Karpas-422 (cell line): ENCODE results near the gene FAM98C. TPM values are rescaled to one million over a fixed set of nuclear protein-coding genes. Genes with fewer than 3 reads are reported as not detected.
"Not testable (repeated sequence)": the region's sequence is repeated elsewhere in the genome, so short reads cannot be mapped to it uniquely, and the experiment has no call there.

Source experiments
- DNase-seq: peaks from one replicate; pipeline ENCODE4 v3.0.0-alpha.2; 2015
- H2AFZ ChIP-seq: fragments of 200-600 bp; sonication (generic); 2 replicates; pipeline ENCODE4 v1.6.1; 2014; ENCODE audit warnings: antibody characterized with exemption, low read length, mixed read lengths
- H3K27ac ChIP-seq: fragments of 200-600 bp; sonication (generic); 2 replicates; pipeline ENCODE4 v1.5.1; 2014; ENCODE audit warnings: mild to moderate bottlenecking, low read length, moderate library complexity
- H3K27me3 ChIP-seq: fragments of 200-600 bp; sonication (generic); 2 replicates; pipeline ENCODE4 v1.6.1; 2014; ENCODE audit warnings: low read length, mixed read lengths
- H3K36me3 ChIP-seq: fragments of 200-600 bp; sonication (generic); 2 replicates; pipeline ENCODE4 v1.6.1; 2014; ENCODE audit warnings: low read length, mixed read lengths; ENCODE audit not compliant: insufficient read depth
- H3K4me1 ChIP-seq: fragments of 200-600 bp; sonication (generic); 2 replicates; pipeline ENCODE4 v1.6.1; 2014; ENCODE audit warnings: mild to moderate bottlenecking, low read length, mixed read lengths
- H3K4me2 ChIP-seq: fragments of 200-600 bp; sonication (generic); 2 replicates; pipeline ENCODE4 v1.6.1; 2014; ENCODE audit warnings: low read length, low read depth, mild to moderate bottlenecking; ENCODE audit not compliant: poor library complexity, severe bottlenecking
- H3K4me3 ChIP-seq: fragments of 200-600 bp; sonication (generic); 2 replicates; pipeline ENCODE4 v1.5.1; 2014; ENCODE audit warnings: mild to moderate bottlenecking, antibody characterized with exemption, low read length, mixed read lengths
- H3K79me2 ChIP-seq: fragments of 200-600 bp; sonication (generic); 2 replicates; pipeline ENCODE4 v1.6.1; 2014; ENCODE audit warnings: mild to moderate bottlenecking, low read length, mixed read lengths
- H3K9ac ChIP-seq: fragments of 200-600 bp; sonication (generic); 2 replicates; pipeline ENCODE4 v1.6.0; 2014; ENCODE audit warnings: low read length
- H3K9me2 ChIP-seq: fragments of 200-600 bp; sonication (generic), shearing (Covaris generic); replicated peaks from 2 replicates; pipeline ENCODE4 v1.6.0; 2014; ENCODE audit warnings: mild to moderate bottlenecking, low read length, moderate library complexity; ENCODE audit not compliant: insufficient read depth
- H3K9me3 ChIP-seq: fragments of 300-700, 200-600 bp; sonication (generic); 2 replicates; pipeline ENCODE4 v1.6.1; 2014; ENCODE audit warnings: low read length, mixed read lengths
- H4K20me1 ChIP-seq: fragments of 200-600 bp; sonication (generic); 2 replicates; pipeline ENCODE4 v1.6.1; 2014; ENCODE audit warnings: mild to moderate bottlenecking, antibody characterized with exemption, low read length, low read depth; ENCODE audit not compliant: insufficient read depth
- total RNA-seq: library from RNA; depleted of rRNA; stranded (reverse); fragments of >200 nt; shearing (Covaris generic); gene quantifications from 2 replicates; pipeline ENCODE4 v1.2.3, GENCODE V29; 2014; ENCODE audit warnings: low replicate concordance

Gene FAM98C
- total RNA-seq, 1 experiment from 2014 or later = 21.4 TPM

DNA sequence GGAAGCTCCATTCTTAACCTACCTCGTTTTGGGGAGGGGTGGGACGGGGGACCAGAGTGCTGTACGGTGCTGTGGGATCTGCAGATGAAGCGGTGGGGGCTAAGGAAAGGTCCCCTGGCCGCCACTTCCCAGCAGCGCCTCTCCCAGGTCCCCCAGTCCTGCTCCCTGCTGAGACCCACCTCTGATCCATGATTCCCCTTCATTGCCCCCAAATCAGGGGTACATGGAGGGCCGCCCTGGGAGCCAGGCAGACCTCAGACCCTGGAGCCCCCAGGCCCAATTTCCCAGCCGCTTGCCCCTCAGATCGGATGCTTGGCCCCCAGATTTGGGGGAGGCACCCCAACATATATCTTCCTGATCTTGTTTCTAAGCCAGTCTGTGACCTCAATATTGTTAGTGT, 3.8 kb upstream of the FAM98C start:
- H2AFZ ChIP-seq = no peak overlapping the region
- H3K4me3 ChIP-seq = no peak overlapping the region
- peaks cover 6% of the 10 kb centered on the region for H3K4me1 ChIP-seq
- H3K9me3 ChIP-seq = no peaks in the 10 kb centered on the region
- no peaks in the 10 kb centered on the region for H3K27me3 ChIP-seq
- H3K27ac ChIP-seq = no peak overlapping the region
- H3K4me2 ChIP-seq = no peak overlapping the region
- no peaks in the 10 kb centered on the region for H3K36me3 ChIP-seq
- no peaks in the 10 kb centered on the region for H3K9me2 ChIP-seq
- no peak overlapping the region for H3K9ac ChIP-seq
- no peaks in the 10 kb centered on the region for H3K79me2 ChIP-seq
- no peaks in the 10 kb centered on the region for H4K20me1 ChIP-seq
- no peak for DNase-seq

- Histone ChIP-seq H3K4me1 (peaks cover 8% of the 10 kb centered on the region), H3K9me2 (no peaks in the 10 kb centered on the region), H3K79me2 (no peaks in the 10 kb centered on the region), H4K20me1 (no peaks in the 10 kb centered on the region), H3K4me3 (no peak overlapping the region), H3K9ac (no peak overlapping the region), H3K36me3 (no peaks in the 10 kb centered on the region), H2AFZ (no peak overlapping the region), H3K27ac (no peak overlapping the region), H3K27me3 (no peaks in the 10 kb centered on the region), H3K9me3 (no peaks in the 10 kb centered on the region), H3K4me2 (no peak overlapping the region)
- no peak for DNase-seq
These were observed 3.4 kb upstream of the FAM98C start for GRCh38 chr19:38399537-38399936.

DNA sequence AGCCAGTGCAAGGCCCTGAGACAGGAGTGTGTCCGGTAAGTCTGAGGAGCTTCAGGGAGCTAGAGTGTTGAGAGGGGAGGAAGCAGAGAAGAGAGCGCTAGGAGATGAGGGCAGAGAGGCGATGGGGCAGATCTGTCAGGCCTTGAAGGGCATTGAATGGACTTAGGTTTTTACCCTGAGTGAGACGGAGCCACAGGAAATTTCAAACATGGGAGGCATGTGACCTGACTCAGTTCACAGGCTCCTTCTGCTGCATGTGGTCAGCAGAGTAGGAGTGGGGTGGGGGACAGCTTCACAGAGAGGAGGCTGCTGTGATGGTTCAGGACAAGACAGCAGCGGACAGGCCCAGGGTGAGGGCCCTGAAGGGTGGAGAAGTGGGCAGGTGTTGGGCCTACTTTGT, 2.5 kb upstream of the FAM98C start:
- Histone ChIP-seq H3K27ac (no peak overlapping the region), H3K9me2 (no peaks in the 10 kb centered on the region), H3K79me2 (no peaks in the 10 kb centered on the region), H3K4me3 (no peak overlapping the region), H3K27me3 (no peaks in the 10 kb centered on the region), H4K20me1 (no peaks in the 10 kb centered on the region), H3K4me2 (no peak overlapping the region), H3K9me3 (no peaks in the 10 kb centered on the region), H3K4me1 (peaks cover 8% of the 10 kb centered on the region), H2AFZ (no peak overlapping the region), H3K9ac (no peak overlapping the region), H3K36me3 (no peaks in the 10 kb centered on the region)
- DNase-seq = no peak

GRCh38 chr19:38401148-38401547, 1.7 kb upstream of the FAM98C start:
- H3K36me3 ChIP-seq = no peaks in the 10 kb centered on the region
- H2AFZ ChIP-seq = no peak overlapping the region
- H3K9ac ChIP-seq = no peak overlapping the region
- H3K9me2 ChIP-seq = no peaks in the 10 kb centered on the region
- no peaks in the 10 kb centered on the region for H3K27me3 ChIP-seq
- DNase-seq = no peak
- no peaks in the 10 kb centered on the region for H3K9me3 ChIP-seq
- H3K4me1 ChIP-seq = peaks cover 8% of the 10 kb centered on the region
- no peak overlapping the region for H3K4me2 ChIP-seq
- H3K4me3 ChIP-seq = no peak overlapping the region
- no peak overlapping the region for H3K27ac ChIP-seq
- no peaks in the 10 kb centered on the region for H4K20me1 ChIP-seq
- H3K79me2 ChIP-seq = no peaks in the 10 kb centered on the region

- H3K27me3 ChIP-seq = no peaks in the 10 kb centered on the region
- no peak for DNase-seq
- H3K9ac ChIP-seq = peak overlapping the region; percentile 64
- H2AFZ ChIP-seq = peak overlapping the region; percentile 95; the same call in 1 of the 2 replicates
- no peaks in the 10 kb centered on the region for H3K36me3 ChIP-seq
- H3K4me1 ChIP-seq = peaks cover 8% of the 10 kb centered on the region
- no peak overlapping the region for H3K27ac ChIP-seq
- no peaks in the 10 kb centered on the region for H3K9me2 ChIP-seq
- no peaks in the 10 kb centered on the region for H3K9me3 ChIP-seq
- peak overlapping the region; percentile 66 for H3K4me3 ChIP-seq
- no peaks in the 10 kb centered on the region for H3K79me2 ChIP-seq
- H4K20me1 ChIP-seq = no peaks in the 10 kb centered on the region
- H3K4me2 ChIP-seq = peak overlapping the region; percentile 69
These were observed 298 bp upstream of the FAM98C start for GRCh38 chr19:38402623-38402966.

- Histone ChIP-seq H3K36me3 (no peaks in the 10 kb centered on the region), H3K27ac (no peak overlapping the region), H3K9me2 (no peaks in the 10 kb centered on the region), H2AFZ (no peak overlapping the region), H3K4me2 (no peak overlapping the region), H4K20me1 (no peaks in the 10 kb centered on the region), H3K79me2 (no peaks in the 10 kb centered on the region), H3K4me3 (no peak overlapping the region), H3K4me1 (peaks cover 8% of the 10 kb centered on the region), H3K9ac (no peak overlapping the region), H3K9me3 (no peaks in the 10 kb centered on the region), H3K27me3 (no peaks in the 10 kb centered on the region)
- DNase-seq = no peak
These were observed 2.0 kb downstream of the FAM98C start for GRCh38 chr19:38404858-38405257.

- no peak for DNase-seq
- Histone ChIP-seq H3K9ac (no peak overlapping the region), H4K20me1 (no peaks in the 10 kb centered on the region), H3K27me3 (no peaks in the 10 kb centered on the region), H3K4me3 (no peak overlapping the region), H3K36me3 (no peaks in the 10 kb centered on the region), H3K4me2 (no peak overlapping the region), H3K79me2 (no peaks in the 10 kb centered on the region), H3K9me2 (no peaks in the 10 kb centered on the region), H3K9me3 (no peaks in the 10 kb centered on the region), H2AFZ (no peak overlapping the region), H3K27ac (no peak overlapping the region), H3K4me1 (peaks cover 8% of the 10 kb centered on the region)
These were observed 2.4 kb downstream of the FAM98C start for GRCh38 chr19:38405276-38405675.

- Histone ChIP-seq H3K4me2 (no peak overlapping the region), H3K27ac (no peak overlapping the region), H2AFZ (no peak overlapping the region), H3K9me2 (no peaks in the 10 kb centered on the region), H3K27me3 (no peaks in the 10 kb centered on the region), H3K9ac (no peak overlapping the region), H3K9me3 (no peaks in the 10 kb centered on the region), H3K4me1 (no peaks in the 10 kb centered on the region), H3K36me3 (no peaks in the 10 kb centered on the region), H3K79me2 (no peaks in the 10 kb centered on the region), H3K4me3 (no peak overlapping the region), H4K20me1 (no peaks in the 10 kb centered on the region)
- DNase-seq = no peak
These were observed 6.8 kb downstream of the FAM98C start for GRCh38 chr19:38409631-38410133.

DNA sequence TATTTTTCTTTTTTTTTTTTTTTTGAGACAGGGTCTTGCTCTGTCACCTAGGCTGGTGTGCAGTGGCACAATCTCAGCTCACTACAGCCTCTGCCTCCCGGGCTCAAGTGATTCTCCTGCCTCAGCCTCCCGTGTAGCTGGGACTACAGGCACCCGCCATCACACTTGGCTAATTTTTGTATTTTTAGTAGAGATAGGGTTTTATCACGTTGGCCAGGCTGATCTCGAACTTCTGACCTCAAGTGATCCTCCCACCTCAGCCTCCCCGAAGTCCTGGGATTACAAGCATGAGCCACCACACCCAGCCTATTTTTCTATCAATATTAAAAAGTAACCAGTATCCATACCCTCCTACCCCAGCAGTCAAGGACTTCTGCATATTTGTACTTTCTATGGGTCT, 7.5 kb downstream of the FAM98C start:
- not testable (repeated sequence) for H2AFZ ChIP-seq, H3K27me3 ChIP-seq, H3K36me3 ChIP-seq, DNase-seq, H3K9me3 ChIP-seq, H3K4me3 ChIP-seq, H3K9ac ChIP-seq, H3K4me1 ChIP-seq, H3K27ac ChIP-seq, H4K20me1 ChIP-seq, H3K9me2 ChIP-seq, H3K4me2 ChIP-seq, H3K79me2 ChIP-seq
